Skin of body (tissue), 2 donors: ENCODE results near the gene CST4. TPM values are rescaled to one million over a fixed set of nuclear protein-coding genes. Genes with fewer than 3 reads are reported as not detected.
"Not testable (repeated sequence)": the region's sequence is repeated elsewhere in the genome, so short reads cannot be mapped to it uniquely, and the experiment has no call there.

Experiments used
- DNase-seq: peaks from one replicate; lab custom pipeline; 2025; lab: John Stamatoyannopoulos, UW
- total RNA-seq: library from RNA; depleted of rRNA; stranded (reverse); fragments of >200 nt; gene quantifications from one replicate; pipeline ENCODE4 v1.2.3, GENCODE V29; 2014

CST4 gene
- total RNA-seq, 1 donor from 2014 or later: not detected

DNA sequence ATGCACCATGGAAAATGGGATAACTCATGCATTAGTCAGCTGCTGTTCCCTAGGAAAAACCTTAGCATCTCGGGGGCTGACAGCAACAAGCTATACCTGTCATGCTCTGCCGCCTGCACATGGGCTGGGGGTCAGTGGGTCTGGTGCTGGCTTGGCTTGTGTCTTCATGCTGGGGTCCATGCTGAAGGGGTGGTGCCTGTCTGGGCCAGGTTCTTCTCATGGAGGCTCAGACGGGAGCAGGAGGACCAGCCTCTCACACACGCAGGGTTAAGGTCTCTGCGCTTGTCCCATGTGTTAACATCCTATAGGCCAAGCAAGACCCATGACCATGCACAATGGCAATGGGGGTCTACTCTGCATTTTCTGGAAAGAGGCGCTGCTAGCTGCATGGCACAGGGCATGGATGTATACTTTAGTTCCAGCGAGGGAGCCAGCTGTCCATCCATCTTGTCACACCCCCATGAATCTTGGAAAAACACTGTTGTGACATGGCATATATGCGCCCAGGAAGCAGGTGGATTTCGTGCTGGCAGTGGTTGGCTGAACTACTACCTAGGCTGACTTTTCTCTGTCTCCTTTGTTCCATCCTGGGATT lies 26.5 kb downstream of the CST4 start:
- no peak for DNase-seq

DNA sequence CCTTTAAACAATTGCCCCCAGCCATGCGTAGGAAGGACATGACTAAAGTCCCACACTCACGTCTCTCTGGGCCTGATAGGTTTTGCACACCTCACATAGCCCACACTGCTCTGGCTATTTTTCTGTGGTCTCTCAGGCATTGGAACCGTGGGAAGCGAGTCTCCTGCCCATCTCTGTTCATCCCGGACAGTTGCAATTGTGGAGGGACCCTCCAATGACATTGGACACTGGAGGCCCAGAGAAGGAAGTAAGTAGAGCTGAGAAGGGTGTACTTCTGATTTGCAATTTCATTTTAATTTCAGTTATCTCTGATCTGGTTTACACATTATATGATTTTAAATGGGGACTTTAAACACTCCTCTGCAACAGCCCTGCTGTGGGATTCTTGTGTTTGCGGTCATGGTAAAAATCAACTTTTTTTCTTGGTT lies 27.8 kb downstream of the CST4 start:
- DNase-seq: no peak

DNA sequence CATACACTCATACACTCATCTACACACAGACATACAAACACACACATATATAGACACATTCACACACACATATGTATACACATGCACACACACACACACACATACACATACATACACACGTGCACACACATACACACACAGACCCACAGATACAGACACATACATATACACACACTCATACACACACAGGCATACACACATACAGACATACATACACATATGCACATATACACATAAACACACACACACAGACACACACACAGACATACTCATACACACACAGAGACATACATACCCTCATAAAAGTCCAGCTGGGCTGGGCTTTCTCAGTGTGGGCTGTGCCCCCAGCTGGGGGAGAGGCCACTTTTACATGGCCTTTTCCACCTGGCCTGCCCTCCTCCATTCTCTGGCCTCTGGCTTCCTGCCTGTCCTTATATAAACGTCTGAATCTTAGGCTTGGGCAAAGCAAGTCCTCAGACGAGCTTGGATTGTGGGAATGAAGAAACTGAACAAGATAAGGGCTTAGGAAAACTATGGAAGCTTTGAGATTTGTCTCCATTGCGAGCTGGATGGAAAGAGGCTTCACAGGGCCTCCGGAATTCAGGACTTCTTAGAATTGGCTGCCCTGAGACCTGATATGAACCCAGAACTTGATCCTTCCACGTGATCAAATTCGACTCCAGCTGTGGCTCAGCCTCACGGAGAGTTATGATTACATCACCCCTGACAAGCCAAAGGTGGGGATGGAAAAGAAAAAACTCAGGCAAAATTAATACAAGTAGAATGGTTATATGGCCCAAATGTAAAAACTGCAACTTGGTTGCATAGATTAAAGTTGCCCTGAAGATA lies 28.6 kb downstream of the CST4 start:
- no peak for DNase-seq

DNA sequence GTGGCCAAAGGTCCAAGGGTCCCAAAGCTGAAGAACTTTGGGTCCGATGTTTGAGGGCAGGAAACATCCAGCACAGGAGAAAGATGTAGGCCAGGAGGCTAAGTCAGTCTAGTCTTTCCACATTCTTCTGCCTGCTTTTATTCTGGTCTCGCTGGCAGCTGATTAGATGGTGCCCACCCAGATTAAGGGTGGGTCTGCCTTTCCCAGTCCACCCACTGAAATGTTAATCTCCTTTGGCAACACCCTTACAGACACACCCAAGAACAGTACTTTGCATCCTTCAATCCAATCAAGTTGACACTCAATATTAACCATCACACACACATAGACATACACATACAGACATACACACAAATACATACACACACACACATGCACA lies 29.2 kb downstream of the CST4 start:
- not testable (repeated sequence) for DNase-seq

DNA sequence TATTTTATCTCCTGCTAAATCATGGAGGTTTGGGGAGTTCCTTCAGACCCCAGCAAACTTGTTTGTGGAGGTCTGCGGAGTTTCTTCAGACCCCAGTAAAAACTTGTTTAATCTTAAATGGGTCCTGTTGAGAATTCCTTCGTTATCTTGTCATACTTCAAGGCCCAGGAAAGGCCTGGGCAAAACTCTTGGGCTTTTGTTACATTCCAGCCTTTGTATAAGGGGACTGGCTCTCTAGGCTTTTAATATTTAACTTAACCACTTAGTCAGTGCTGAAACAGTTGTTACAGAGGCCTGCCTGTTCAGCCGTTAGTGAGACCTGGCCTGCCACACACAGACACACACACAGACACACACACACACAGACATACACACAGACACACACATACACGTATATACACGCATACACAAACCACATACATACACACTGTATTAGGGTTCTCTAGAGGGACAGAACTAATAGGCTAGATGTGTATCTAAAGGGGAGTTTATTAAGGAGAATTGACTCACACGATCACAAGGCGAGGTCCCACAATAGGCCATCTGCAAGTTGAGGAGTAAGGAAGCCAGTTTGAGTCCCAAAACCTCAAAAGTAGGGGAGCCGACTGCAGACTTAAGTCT lies 29.7 kb downstream of the CST4 start:
- no peak for DNase-seq

DNA sequence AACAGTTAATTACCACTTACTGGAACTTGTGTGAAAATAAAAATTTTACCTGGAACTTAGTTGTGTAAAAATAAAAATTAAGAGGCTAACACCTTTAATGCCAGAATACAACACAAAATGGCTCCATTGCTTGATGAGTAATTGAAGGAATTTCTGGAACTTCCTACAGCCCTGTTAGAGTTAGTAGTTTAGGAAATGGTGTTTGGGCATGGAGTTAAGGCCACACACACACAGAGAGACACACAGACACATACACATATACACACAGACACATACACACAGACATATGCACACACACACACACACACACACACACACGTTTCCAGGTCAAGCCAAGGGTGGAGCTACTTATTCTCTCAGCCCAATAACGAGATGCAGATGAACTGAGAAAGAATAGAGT lies 30.5 kb downstream of the CST4 start:
- DNase-seq: no peak

DNA sequence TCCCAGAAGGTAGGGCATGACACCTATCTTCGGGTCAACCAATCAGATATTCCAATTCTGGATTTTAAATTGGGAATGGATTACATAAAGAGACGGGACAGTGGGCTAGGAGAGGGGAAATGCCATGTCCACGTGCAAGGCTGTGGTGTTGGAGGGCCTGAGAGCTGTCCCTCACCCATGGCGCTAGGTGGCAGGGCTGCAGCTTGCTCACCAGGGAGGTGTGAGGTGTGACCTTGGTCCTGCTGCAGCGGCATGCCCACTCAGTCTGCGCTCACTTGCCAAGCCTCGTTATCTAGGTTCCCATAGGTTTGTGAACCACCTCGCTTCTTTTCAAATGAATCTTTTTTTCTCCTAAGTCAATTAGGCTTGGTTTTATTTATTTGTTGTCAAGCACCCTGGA lies 31.6 kb downstream of the CST4 start:
- no peak for DNase-seq

DNA sequence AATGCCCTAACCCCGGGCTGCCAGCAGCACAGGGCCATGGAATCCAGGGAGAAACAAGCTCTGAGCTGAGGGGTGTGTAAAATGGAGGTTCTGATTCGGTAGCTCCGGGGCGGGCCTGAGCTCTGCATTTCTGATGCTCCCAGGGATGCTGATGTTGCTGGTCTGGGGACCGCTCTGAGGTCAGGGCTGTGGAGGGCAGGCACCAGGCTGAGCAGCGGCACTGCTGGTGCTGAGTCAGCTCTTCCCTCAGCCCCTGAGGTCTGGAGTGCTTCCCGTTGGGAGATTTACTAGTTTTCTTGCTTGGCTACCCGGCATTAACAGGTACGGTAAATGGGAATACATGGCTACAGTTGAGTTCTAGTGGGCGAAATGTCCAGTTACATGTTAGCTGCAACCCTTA lies 32.5 kb downstream of the CST4 start:
- no peak for DNase-seq

DNA sequence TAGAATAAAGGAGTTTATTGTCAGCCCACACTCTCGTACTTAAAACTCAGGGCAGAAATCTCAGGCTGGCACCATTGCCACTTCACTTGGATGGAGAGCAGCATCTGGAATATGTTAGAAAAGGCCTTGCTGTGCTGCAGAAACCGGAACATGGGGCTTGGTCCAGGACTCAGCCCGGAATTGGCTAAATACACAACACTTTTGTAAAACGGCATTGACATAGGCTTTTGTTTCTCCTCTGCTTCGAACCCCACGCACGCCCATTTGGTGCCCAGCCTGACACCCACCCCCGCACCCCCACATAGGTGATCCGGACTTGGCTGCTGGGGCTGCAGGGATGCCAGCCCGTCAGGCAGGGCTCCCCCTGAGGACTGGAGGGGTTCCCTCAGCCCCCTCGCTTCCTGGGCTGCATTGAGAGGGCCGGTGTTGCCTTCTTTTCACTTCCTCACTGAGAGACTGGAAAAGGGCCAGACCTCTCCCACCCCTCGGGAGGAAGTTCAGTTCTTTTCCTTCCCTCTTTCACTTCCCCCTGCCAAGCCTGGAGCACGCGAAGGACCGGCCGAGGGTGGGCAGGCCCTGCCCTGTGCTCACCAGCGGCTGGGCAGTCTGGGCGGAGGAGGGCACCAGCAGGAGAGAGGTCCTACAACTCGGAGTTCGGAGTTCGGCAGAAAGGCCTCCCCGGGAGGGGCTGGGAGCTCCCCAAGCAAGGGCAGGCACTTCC lies 33.2 kb downstream of the CST4 start:
- no peak for DNase-seq

DNA sequence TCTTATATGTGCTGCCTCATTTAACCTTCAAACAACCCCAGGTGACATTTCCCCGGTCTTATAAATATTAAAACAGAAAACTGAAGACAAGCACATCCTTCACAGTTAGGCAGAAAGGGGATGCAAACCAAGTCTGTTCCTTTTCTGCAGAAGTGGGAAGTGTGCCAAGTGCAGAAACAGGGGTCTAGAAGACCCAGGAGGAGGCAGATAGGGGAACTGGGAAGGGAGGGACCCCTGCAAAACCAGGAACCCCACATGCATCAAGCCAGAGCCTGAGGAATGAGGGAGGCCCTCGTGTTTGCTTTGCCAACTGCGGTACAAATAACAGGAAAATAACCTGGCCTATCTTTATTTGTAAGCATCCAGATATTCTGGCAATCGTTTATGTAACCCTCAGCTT lies 34.1 kb downstream of the CST4 start:
- no peak for DNase-seq

DNA sequence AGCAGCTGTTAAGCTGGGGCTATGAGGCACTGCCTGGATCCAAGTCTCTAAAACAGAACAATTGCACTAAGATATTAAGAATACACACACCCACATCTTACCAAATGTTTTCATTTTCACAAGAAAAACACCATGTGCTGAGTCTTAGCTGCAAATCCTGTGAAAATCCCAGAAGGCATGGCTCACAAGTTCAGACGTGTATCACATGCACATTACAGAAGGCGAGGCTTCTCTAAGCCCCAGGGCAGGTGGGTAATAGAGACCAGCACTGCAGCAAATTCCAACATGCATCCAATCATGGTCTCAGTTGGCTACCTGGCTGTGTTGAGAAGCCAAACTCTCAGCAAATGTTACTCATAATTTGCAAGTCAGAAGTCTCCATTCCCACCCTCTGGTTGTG lies 34.8 kb downstream of the CST4 start:
- DNase-seq: no peak

DNA sequence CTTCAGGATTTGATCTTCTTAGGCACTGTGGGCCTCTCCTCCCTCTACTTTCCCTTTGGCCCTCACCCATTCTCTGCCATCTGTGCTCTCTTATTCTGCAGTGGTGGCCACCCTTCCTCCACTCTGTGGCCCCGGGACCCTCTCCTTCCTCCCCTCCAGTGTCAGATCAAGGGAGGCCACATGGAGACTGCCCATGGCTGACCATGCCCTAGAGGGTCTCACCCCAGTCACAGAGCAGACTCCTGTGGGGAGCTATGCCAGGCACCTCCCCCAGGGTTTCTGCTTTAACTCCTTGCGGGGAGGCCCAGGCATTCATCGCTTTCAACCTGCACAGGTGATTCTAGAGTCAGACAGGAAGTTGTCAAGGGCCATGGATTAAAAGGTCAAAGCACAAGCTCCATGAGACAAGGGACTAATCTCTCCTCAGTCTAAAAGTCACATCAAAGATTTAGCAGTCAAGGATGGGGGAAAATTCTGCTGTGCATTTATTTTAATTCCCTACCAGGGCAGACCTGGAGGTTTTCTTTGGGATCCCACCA lies 35.4 kb downstream of the CST4 start:
- no peak for DNase-seq

DNA sequence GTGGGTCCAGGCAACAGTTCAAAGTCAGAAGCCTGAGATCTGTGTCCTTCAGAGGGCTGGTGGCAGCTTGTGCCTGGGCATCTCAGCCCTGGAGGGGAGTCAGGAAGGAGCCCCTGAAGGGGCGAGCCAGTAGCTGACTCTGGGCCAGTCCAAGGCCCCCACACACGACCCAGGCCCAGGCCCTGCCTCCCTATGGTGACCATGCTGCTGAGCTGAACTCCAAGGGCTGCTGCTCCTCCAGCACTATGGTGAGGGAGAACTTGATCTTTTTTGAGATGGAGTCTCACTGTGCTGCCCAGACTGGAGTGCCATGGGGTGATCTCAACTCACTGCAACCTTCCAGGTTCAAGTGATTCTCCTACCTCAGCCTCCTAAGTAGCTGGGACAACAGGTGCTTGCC lies 35.9 kb downstream of the CST4 start:
- DNase-seq: no peak

DNA sequence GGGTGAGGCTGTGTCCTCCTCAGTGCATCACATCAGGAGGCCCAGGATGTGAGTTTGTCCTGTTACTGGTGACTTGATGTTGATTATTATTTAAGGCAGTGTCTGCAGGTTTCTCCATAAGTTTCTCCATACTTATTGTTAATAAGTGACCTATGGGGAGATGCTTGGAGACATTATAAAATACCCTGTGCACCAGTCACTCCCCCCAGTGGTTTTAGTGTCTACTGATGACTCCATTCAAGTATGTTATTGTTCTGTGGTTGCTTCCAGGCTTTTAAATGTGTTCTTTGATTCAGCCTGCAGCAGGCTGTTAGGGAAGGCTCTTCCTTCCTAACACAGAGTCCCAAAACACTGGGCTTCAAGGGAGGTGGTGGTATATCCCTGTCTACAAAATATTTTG lies 36.5 kb downstream of the CST4 start:
- no peak for DNase-seq

DNA sequence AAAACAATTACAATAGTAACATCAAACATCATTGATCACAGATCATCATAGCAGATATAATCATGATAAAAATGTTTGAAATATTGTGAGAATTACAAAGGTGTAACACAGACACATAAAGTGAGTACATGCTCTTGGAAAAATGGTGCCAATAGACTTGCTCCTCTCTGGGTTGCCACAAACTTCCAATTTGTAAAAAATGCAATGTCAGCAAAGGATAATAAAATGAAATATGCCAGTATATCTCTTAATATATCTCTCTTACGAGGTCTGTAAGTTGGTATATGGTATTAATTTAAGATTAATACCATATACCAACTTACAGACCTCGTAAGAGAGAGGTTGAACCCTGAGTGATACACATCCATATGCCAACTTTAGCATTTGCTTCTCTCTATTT lies 37.7 kb downstream of the CST4 start:
- no peak for DNase-seq

DNA sequence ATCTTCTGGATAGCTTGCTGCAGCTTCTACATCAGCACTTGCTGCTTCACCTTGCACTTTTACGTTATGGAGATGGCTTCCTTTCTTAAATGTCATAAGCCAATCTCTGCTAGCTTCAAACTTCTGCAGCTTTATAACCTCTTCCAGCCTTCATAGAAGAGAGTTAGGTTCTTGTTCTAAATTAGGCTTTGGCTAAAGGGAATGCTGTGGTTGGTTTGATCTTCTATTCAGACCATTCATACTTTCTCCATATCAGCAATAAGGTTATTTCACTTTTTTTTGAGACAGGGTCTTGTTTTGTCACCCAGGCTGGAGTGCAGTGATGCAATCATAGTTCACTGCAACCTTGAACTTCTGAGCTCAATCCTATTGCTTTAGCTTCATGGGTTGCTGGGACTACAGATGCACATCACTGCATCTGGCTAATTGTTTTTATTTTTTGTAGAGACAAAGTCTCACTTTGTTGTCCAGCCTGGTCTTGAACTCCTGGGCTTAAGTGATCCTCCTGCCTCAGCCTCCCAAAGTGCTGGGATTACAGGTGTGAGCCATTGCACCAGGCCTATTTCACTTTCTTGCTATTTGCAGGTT lies 38.9 kb downstream of the CST4 start:
- no peak for DNase-seq

DNA sequence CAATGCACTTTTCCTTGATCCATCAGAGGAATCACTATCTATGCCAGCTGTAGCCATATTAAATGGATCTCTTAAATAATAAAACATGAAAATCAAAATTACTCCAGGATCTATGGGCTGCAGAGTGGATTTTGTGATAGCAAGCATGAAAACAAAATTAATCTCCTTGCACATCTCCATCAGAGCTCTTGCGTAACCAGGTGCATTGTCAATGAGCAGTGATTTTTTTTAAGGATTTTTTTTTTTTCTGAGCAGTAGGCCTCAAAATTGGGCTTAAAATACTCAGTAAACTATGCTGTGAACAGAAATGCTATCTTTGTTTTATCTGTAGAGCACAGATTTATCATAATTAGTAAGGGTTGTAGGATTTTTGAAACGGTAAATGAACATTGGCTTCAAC lies 39.6 kb downstream of the CST4 start:
- DNase-seq: no peak

DNA sequence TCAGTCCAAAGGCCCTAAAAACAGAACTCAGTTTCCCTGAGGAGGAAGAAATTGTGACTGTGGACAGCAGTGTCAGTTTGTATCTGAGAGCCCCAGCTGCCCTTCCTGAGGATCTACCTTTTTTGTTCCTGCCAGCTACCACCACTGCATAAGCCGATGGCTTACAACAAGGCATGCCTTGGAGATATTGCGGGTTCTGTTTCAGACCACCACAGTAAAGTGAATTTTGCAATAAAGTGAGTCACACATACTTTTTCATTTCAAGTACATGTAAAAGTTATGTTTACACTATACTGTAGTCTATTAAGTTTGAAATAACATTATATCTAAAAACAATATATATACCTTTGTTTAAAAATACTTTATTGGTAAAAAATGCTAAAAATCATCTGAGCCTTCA lies 41.5 kb downstream of the CST4 start:
- DNase-seq: no peak

DNA sequence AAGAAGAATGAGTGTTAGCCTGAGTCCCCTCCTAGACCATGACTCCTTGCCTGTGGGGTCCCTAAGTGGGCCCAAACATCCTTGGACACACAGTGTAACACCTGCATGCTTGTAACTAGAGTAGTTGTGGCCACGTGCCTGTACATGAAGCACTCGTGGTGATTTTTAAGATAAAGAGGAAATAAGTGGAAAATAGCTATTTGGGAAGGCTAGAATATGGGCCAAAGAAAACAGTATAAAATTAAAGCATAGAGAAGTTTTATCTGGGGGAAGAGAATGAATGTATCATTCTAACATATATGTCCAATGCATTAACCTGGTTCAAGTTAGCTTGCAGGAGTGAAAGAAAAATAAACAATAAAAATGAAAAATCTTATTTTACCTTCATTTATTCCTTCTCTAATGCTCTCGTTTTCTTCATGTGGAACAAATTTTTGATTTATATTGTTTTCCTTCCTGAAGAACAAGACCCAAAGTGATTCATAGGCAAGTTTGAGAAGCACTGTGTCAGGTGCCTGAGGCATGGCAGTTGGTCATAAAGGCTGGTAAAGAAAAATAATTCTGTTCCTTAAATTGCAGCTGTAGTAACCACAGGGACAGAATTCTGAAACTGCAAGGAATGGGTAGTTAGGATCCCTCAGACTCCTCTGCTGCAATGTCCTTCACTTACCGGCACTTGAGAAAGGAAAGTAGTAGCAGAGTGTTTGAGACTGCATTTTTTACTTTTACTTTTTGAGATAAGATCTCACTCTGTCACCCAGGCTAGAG lies 42.5 kb downstream of the CST4 start:
- no peak for DNase-seq

DNA sequence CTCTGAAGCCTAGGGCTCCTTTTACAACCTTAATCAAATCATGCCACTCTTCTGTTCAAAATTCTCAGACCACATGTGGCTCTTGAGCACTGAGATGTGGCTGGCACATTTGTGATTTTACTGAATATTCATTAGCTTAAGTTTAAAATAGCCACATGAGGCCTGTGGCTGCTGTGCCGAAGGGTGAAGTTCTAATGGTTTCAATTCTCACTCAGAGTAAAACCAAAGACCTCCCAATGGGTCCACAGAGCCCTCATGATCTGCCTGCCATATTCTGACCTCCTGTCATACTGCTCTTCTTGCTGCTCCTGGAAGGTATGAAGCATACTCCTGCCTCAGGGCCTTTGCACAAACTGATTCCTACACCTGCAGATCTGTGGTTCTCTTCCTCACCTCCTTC lies 43.3 kb downstream of the CST4 start:
- no peak for DNase-seq

DNA sequence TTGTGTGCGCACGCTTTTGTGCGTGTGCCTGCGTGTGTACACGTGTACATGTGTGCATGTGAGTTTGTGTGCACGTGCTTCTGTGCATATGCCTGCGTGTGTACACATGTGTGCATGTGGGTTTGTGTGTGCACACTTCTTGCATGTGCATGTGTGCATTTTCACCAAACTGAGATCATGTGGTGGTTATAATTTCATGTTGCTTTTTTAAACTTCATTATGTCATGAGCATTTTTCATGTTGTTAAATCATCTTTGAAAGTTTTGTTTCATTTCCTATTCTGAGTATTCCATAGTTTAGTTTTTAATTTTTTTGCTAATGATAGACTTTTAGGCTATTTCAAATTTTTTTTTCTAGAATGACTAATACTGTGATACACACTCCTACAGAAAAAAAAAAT lies 44.7 kb downstream of the CST4 start:
- no peak for DNase-seq
